ENCODE data around the gene AP1B1.

Gene AP1B1

GRCh38 chr22:29334148-29334547 is 54.2 kb downstream of the AP1B1 start:
- no peaks in the 10 kb centered on the region for H3K4me1 Mint-ChIP-seq
- no peaks in the 10 kb centered on the region for H3K27me3 Mint-ChIP-seq

GRCh38 chr22:29332886-29333496 is 55.4 kb downstream of the AP1B1 start:
- Mint-ChIP-seq H3K27ac (no peak overlapping the region), H3K36me3 (peaks cover 3% of the 10 kb centered on the region), H3K9me3 (no peaks in the 10 kb centered on the region), H3K4me3 (no peak overlapping the region), H3K4me1 (no peaks in the 10 kb centered on the region), H3K27me3 (no peaks in the 10 kb centered on the region)

More at GRCh38 chr22:29334148-29334547, 54.2 kb downstream of the AP1B1 start:
- H3K27ac Mint-ChIP-seq: no peak overlapping the region
- no peaks in the 10 kb centered on the region for H3K9me3 Mint-ChIP-seq
- no peak overlapping the region for H3K4me3 Mint-ChIP-seq
- H3K36me3 Mint-ChIP-seq: peaks cover 3% of the 10 kb centered on the region

- H3K4me3 Mint-ChIP-seq: no peak overlapping the region
- no peak overlapping the region for H3K27ac Mint-ChIP-seq
- H3K9me3 Mint-ChIP-seq: no peaks in the 10 kb centered on the region
- no peaks in the 10 kb centered on the region for H3K4me1 Mint-ChIP-seq
- peaks cover under 1% of the 10 kb centered on the region for H3K36me3 Mint-ChIP-seq
- no peaks in the 10 kb centered on the region for H3K27me3 Mint-ChIP-seq
Observed at GRCh38 chr22:29331658-29332300, 56.6 kb downstream of the AP1B1 start.

- no peaks in the 10 kb centered on the region for H3K9me3 Mint-ChIP-seq
- peaks cover 2% of the 10 kb centered on the region for H3K36me3 Mint-ChIP-seq
- no peak overlapping the region for H3K27ac Mint-ChIP-seq
- H3K27me3 Mint-ChIP-seq: no peaks in the 10 kb centered on the region
- no peaks in the 10 kb centered on the region for H3K4me1 Mint-ChIP-seq
- no peak overlapping the region for H3K4me3 Mint-ChIP-seq
Observed at GRCh38 chr22:29331213-29331612, 57.2 kb downstream of the AP1B1 start.

GRCh38 chr22:29330753-29331152 is 57.6 kb downstream of the AP1B1 start:
- H3K27me3 Mint-ChIP-seq: no peaks in the 10 kb centered on the region
- no peak overlapping the region for H3K27ac Mint-ChIP-seq
- H3K36me3 Mint-ChIP-seq: peaks cover 2% of the 10 kb centered on the region

GRCh38 chr22:29330291-29330690 is 58.1 kb downstream of the AP1B1 start:
- H3K27ac Mint-ChIP-seq: no peak overlapping the region
- H3K4me1 Mint-ChIP-seq: no peaks in the 10 kb centered on the region
- H3K4me3 Mint-ChIP-seq: no peak overlapping the region
- peaks cover 2% of the 10 kb centered on the region for H3K36me3 Mint-ChIP-seq
- no peaks in the 10 kb centered on the region for H3K27me3 Mint-ChIP-seq
- no peaks in the 10 kb centered on the region for H3K9me3 Mint-ChIP-seq

More at GRCh38 chr22:29330753-29331152, 57.6 kb downstream of the AP1B1 start:
- Mint-ChIP-seq H3K9me3 (no peaks in the 10 kb centered on the region), H3K4me3 (no peak overlapping the region), H3K4me1 (no peaks in the 10 kb centered on the region)

- Mint-ChIP-seq H3K36me3 (peaks cover 2% of the 10 kb centered on the region), H3K4me3 (no peak overlapping the region), H3K9me3 (no peaks in the 10 kb centered on the region), H3K27ac (no peak overlapping the region), H3K4me1 (no peaks in the 10 kb centered on the region), H3K27me3 (no peaks in the 10 kb centered on the region)
Observed at GRCh38 chr22:29329581-29329980, 58.8 kb downstream of the AP1B1 start.

- Mint-ChIP-seq H3K9me3 (no peaks in the 10 kb centered on the region), H3K4me3 (no peak overlapping the region), H3K4me1 (no peaks in the 10 kb centered on the region), H3K27ac (no peak overlapping the region), H3K36me3 (peaks cover 2% of the 10 kb centered on the region), H3K27me3 (no peaks in the 10 kb centered on the region)
Observed at GRCh38 chr22:29328566-29329500, 59.5 kb downstream of the AP1B1 start.

- Mint-ChIP-seq H3K4me1 (no peaks in the 10 kb centered on the region), H3K9me3 (no peaks in the 10 kb centered on the region), H3K4me3 (no peak overlapping the region), H3K36me3 (peaks cover 2% of the 10 kb centered on the region), H3K27me3 (no peaks in the 10 kb centered on the region), H3K27ac (no peak overlapping the region)
Observed at GRCh38 chr22:29328055-29328454, 60.3 kb downstream of the AP1B1 start.

- Mint-ChIP-seq H3K4me1 (no peaks in the 10 kb centered on the region), H3K27me3 (no peaks in the 10 kb centered on the region), H3K36me3 (peaks cover 2% of the 10 kb centered on the region), H3K27ac (no peak overlapping the region), H3K4me3 (no peak overlapping the region), H3K9me3 (no peaks in the 10 kb centered on the region)
Observed at GRCh38 chr22:29327089-29327764, 61.1 kb downstream of the AP1B1 start.

GRCh38 chr22:29326481-29326880 is 61.9 kb downstream of the AP1B1 start:
- H3K27me3 Mint-ChIP-seq: no peaks in the 10 kb centered on the region
- H3K4me1 Mint-ChIP-seq: no peaks in the 10 kb centered on the region
- no peak overlapping the region for H3K4me3 Mint-ChIP-seq
- H3K27ac Mint-ChIP-seq: no peak overlapping the region
- no peaks in the 10 kb centered on the region for H3K9me3 Mint-ChIP-seq
- H3K36me3 Mint-ChIP-seq: peaks cover 2% of the 10 kb centered on the region

- Mint-ChIP-seq H3K4me3 (no peak overlapping the region), H3K9me3 (no peaks in the 10 kb centered on the region), H3K36me3 (peaks cover 2% of the 10 kb centered on the region), H3K27me3 (no peaks in the 10 kb centered on the region), H3K27ac (no peak overlapping the region), H3K4me1 (no peaks in the 10 kb centered on the region)
Observed at GRCh38 chr22:29325785-29326315, 62.5 kb downstream of the AP1B1 start.

- Mint-ChIP-seq H3K27me3 (no peaks in the 10 kb centered on the region), H3K36me3 (peaks cover 2% of the 10 kb centered on the region), H3K4me3 (no peak overlapping the region), H3K27ac (no peak overlapping the region), H3K4me1 (no peaks in the 10 kb centered on the region), H3K9me3 (no peaks in the 10 kb centered on the region)
Observed at GRCh38 chr22:29325356-29325755, 63.0 kb downstream of the AP1B1 start.

- Mint-ChIP-seq H3K36me3 (peaks cover 2% of the 10 kb centered on the region), H3K27ac (no peak overlapping the region), H3K9me3 (no peaks in the 10 kb centered on the region)
Observed at GRCh38 chr22:29323641-29324040, 64.7 kb downstream of the AP1B1 start.

GRCh38 chr22:29320546-29320945 is 67.8 kb downstream of the AP1B1 start:
- no peak overlapping the region for H3K27ac Mint-ChIP-seq
- H3K4me1 Mint-ChIP-seq: peaks cover 4% of the 10 kb centered on the region
- H3K36me3 Mint-ChIP-seq: no peaks in the 10 kb centered on the region
- H3K4me3 Mint-ChIP-seq: no peak overlapping the region
- H3K9me3 Mint-ChIP-seq: no peaks in the 10 kb centered on the region
- peaks cover 6% of the 10 kb centered on the region for H3K27me3 Mint-ChIP-seq

More at GRCh38 chr22:29323641-29324040, 64.7 kb downstream of the AP1B1 start:
- Mint-ChIP-seq H3K27me3 (no peaks in the 10 kb centered on the region), H3K4me3 (no peak overlapping the region), H3K4me1 (no peaks in the 10 kb centered on the region)
